ENCODE data around the gene INPP5A.

The INPP5A gene

GRCh38 chr10:132589015-132589414 is 51.4 kb downstream of the INPP5A start:
- H3K18ac ChIP-seq (ENCODE audit: low read length), result peak overlapping the region; percentile 84
- H3K14ac ChIP-seq (ENCODE audit: low read length), result no peak overlapping the region
- peak overlapping the region; percentile 48 for H2AK5ac ChIP-seq (ENCODE audit: low read depth, low read length)
- no peak overlapping the region for H3K27ac ChIP-seq (replicated peaks; ENCODE audit: low read length)
- H3K9me3 ChIP-seq (replicated peaks in 1 of 2; ENCODE audit: control insufficient read depth in 2 of 2, insufficient read depth in 1 of 2, low read depth in 1 of 2, low read length in 2 of 2), result peaks cover 3 to 5% of the 10 kb centered on the region in 2 donors
- H3K4me3 ChIP-seq (ENCODE audit: low read length in 2 of 2), result no peak overlapping the region
- peak overlapping the region; percentile 6 for H2BK15ac ChIP-seq (ENCODE audit: low read length)
- no peak overlapping the region for H3K9ac ChIP-seq (ENCODE audit: low read depth, low read length, poor library complexity)
- H2BK120ac ChIP-seq (ENCODE audit: low read depth, low read length), result no peak overlapping the region
- no CpG with 5 or more reads among the region's 14 CpGs for WGBS, 2 donors (ENCODE audit: extremely low coverage in 2 of 2, insufficient read length in 2 of 2, insufficient replicate concordance in 1 of 2)
- H3K23ac ChIP-seq (ENCODE audit: low read depth, low read length, poor library complexity), result peak overlapping the region; percentile 38
- no peak overlapping the region for H2AFZ ChIP-seq (ENCODE audit: low read length)
- H4K91ac ChIP-seq (ENCODE audit: low read depth, low read length, poor library complexity), result no peak overlapping the region
- no peaks in the 10 kb centered on the region for H3K27me3 ChIP-seq (ENCODE audit: control insufficient read depth in 3 of 3, insufficient read depth in 3 of 3, low read depth in 1 of 3, low read length in 3 of 3)
- no peak for DNase-seq (ENCODE audit: low spot score)
- no peak overlapping the region for H4K8ac ChIP-seq (ENCODE audit: low read depth, low read length)
- peak overlapping the region; percentile 46 for H2BK5ac ChIP-seq (ENCODE audit: low read length)
- no peak overlapping the region for H3K4me2 ChIP-seq (ENCODE audit: insufficient read depth, low read length, poor library complexity, severe bottlenecking)
- H3K4ac ChIP-seq (ENCODE audit: low read length), result no peak overlapping the region
- H3K79me1 ChIP-seq (ENCODE audit: low read depth, low read length), result peaks cover 11% of the 10 kb centered on the region
- H3K4me1 ChIP-seq (ENCODE audit: control insufficient read depth in 2 of 2, insufficient read depth in 1 of 2, low read depth in 1 of 2, low read length in 2 of 2), result peaks cover 6 to 8% of the 10 kb centered on the region in 2 donors
- H3K36me3 ChIP-seq (replicated peaks in 1 of 2; ENCODE audit: control insufficient read depth in 2 of 2, insufficient read depth in 2 of 2, low read length in 2 of 2), result no peaks in the 10 kb centered on the region
- no peak overlapping the region for H2BK12ac ChIP-seq (ENCODE audit: low read length)

GRCh38 chr10:132589681-132590080 is 52.1 kb downstream of the INPP5A start:
- Histone ChIP-seq H3K79me1 (ENCODE audit: low read depth, low read length) (peaks cover 14% of the 10 kb centered on the region), H4K91ac (ENCODE audit: low read depth, low read length, poor library complexity) (no peak overlapping the region), H3K27ac (replicated peaks; ENCODE audit: low read length) (no peak overlapping the region), H2BK15ac (ENCODE audit: low read length) (peak overlapping the region; percentile 6), H3K4ac (ENCODE audit: low read length) (no peak overlapping the region), H4K8ac (ENCODE audit: low read depth, low read length) (no peak overlapping the region), H3K4me2 (ENCODE audit: insufficient read depth, low read length, poor library complexity, severe bottlenecking) (no peak overlapping the region), H2BK5ac (ENCODE audit: low read length) (peak overlapping the region; percentile 46), H3K27me3 (ENCODE audit: control insufficient read depth in 3 of 3, insufficient read depth in 3 of 3, low read depth in 1 of 3, low read length in 3 of 3) (no peaks in the 10 kb centered on the region), H2BK12ac (ENCODE audit: low read length) (peak overlapping the region; percentile 93), H3K4me1 (ENCODE audit: control insufficient read depth in 2 of 2, insufficient read depth in 1 of 2, low read depth in 1 of 2, low read length in 2 of 2) (peaks cover 6 to 11% of the 10 kb centered on the region in 2 donors), H3K9me3 (replicated peaks in 1 of 2; ENCODE audit: control insufficient read depth in 2 of 2, insufficient read depth in 1 of 2, low read depth in 1 of 2, low read length in 2 of 2) (peaks cover 5% of the 10 kb centered on the region in 2 donors), H3K23ac (ENCODE audit: low read depth, low read length, poor library complexity) (peak overlapping the region; percentile 44), H3K18ac (ENCODE audit: low read length) (peak overlapping the region; percentile 84), H2AK5ac (ENCODE audit: low read depth, low read length) (peak overlapping the region; percentile 48), H3K36me3 (replicated peaks in 1 of 2; ENCODE audit: control insufficient read depth in 2 of 2, insufficient read depth in 2 of 2, low read length in 2 of 2) (no peaks in the 10 kb centered on the region), H2BK120ac (ENCODE audit: low read depth, low read length) (no peak overlapping the region), H2AFZ (ENCODE audit: low read length) (no peak overlapping the region), H3K4me3 (ENCODE audit: low read length in 2 of 2) (no peak overlapping the region), H3K9ac (ENCODE audit: low read depth, low read length, poor library complexity) (no peak overlapping the region), H3K14ac (ENCODE audit: low read length) (peak overlapping the region; percentile 73)
- no CpG with 5 or more reads among the region's 16 CpGs for whole genome bisulfite sequencing, 2 donors (ENCODE audit: extremely low coverage in 2 of 2, insufficient read length in 2 of 2, insufficient replicate concordance in 1 of 2)
- DNase-seq (ENCODE audit: low spot score), result no peak

GRCh38 chr10:132590094-132590751 is 52.6 kb downstream of the INPP5A start:
- Histone ChIP-seq H3K4me1 (ENCODE audit: control insufficient read depth in 2 of 2, insufficient read depth in 1 of 2, low read depth in 1 of 2, low read length in 2 of 2) (peaks cover 6 to 11% of the 10 kb centered on the region in 2 donors), H4K91ac (ENCODE audit: low read depth, low read length, poor library complexity) (no peak overlapping the region), H3K23ac (ENCODE audit: low read depth, low read length, poor library complexity) (peak overlapping the region; percentile 21), H3K27ac (replicated peaks; ENCODE audit: low read length) (no peak overlapping the region), H3K9ac (ENCODE audit: low read depth, low read length, poor library complexity) (peak overlapping the region; percentile 18), H2BK12ac (ENCODE audit: low read length) (peak overlapping the region; percentile 91), H4K8ac (ENCODE audit: low read depth, low read length) (peak overlapping the region; percentile 32), H3K18ac (ENCODE audit: low read length) (peak overlapping the region; percentile 38), H3K4me3 (ENCODE audit: low read length in 2 of 2) (no peak overlapping the region), H2AK5ac (ENCODE audit: low read depth, low read length) (peak overlapping the region; percentile 36), H2BK120ac (ENCODE audit: low read depth, low read length) (peak overlapping the region; percentile 10), H3K4me2 (ENCODE audit: insufficient read depth, low read length, poor library complexity, severe bottlenecking) (no peak overlapping the region), H2BK5ac (ENCODE audit: low read length) (peak overlapping the region; percentile 46), H3K27me3 (ENCODE audit: control insufficient read depth in 3 of 3, insufficient read depth in 3 of 3, low read depth in 1 of 3, low read length in 3 of 3) (no peaks in the 10 kb centered on the region), H3K4ac (ENCODE audit: low read length) (no peak overlapping the region), H2BK15ac (ENCODE audit: low read length) (peak overlapping the region; percentile 6), H3K79me1 (ENCODE audit: low read depth, low read length) (peaks cover 14% of the 10 kb centered on the region), H3K36me3 (replicated peaks in 1 of 2; ENCODE audit: control insufficient read depth in 2 of 2, insufficient read depth in 2 of 2, low read length in 2 of 2) (no peaks in the 10 kb centered on the region), H2AFZ (ENCODE audit: low read length) (no peak overlapping the region), H3K9me3 (replicated peaks in 1 of 2; ENCODE audit: control insufficient read depth in 2 of 2, insufficient read depth in 1 of 2, low read depth in 1 of 2, low read length in 2 of 2) (peaks cover 5% of the 10 kb centered on the region in 2 donors), H3K14ac (ENCODE audit: low read length) (peak overlapping the region; percentile 73)
- no peak for DNase-seq (ENCODE audit: low spot score)
- no CpG with 5 or more reads among the region's 33 CpGs for WGBS, 2 donors (ENCODE audit: extremely low coverage in 2 of 2, insufficient read length in 2 of 2, insufficient replicate concordance in 1 of 2)

- peak overlapping the region; percentile 91 for H2BK12ac ChIP-seq (ENCODE audit: low read length)
- no peaks in the 10 kb centered on the region for H3K27me3 ChIP-seq (ENCODE audit: control insufficient read depth in 3 of 3, insufficient read depth in 3 of 3, low read depth in 1 of 3, low read length in 3 of 3)
- H3K14ac ChIP-seq (ENCODE audit: low read length), result peak overlapping the region; percentile 25
- H4K8ac ChIP-seq (ENCODE audit: low read depth, low read length), result no peak overlapping the region
- peak overlapping the region; percentile 6 for H2BK15ac ChIP-seq (ENCODE audit: low read length)
- H3K18ac ChIP-seq (ENCODE audit: low read length), result no peak overlapping the region
- no peak overlapping the region for H4K91ac ChIP-seq (ENCODE audit: low read depth, low read length, poor library complexity)
- peaks cover 12% of the 10 kb centered on the region for H3K79me1 ChIP-seq (ENCODE audit: low read depth, low read length)
- H3K4me1 ChIP-seq (ENCODE audit: control insufficient read depth in 2 of 2, insufficient read depth in 1 of 2, low read depth in 1 of 2, low read length in 2 of 2), result peaks cover 6 to 11% of the 10 kb centered on the region in 2 donors
- H2BK5ac ChIP-seq (ENCODE audit: low read length), result peak overlapping the region; percentile 19
- peaks cover 2 to 4% of the 10 kb centered on the region in 2 donors for H3K9me3 ChIP-seq (replicated peaks in 1 of 2; ENCODE audit: control insufficient read depth in 2 of 2, insufficient read depth in 1 of 2, low read depth in 1 of 2, low read length in 2 of 2)
- no peak overlapping the region for H3K23ac ChIP-seq (ENCODE audit: low read depth, low read length, poor library complexity)
- DNase-seq (ENCODE audit: low spot score), result no peak
- no peak overlapping the region for H3K4ac ChIP-seq (ENCODE audit: low read length)
- H3K27ac ChIP-seq (replicated peaks; ENCODE audit: low read length), result no peak overlapping the region
- H3K4me2 ChIP-seq (ENCODE audit: insufficient read depth, low read length, poor library complexity, severe bottlenecking), result no peak overlapping the region
- H2AK5ac ChIP-seq (ENCODE audit: low read depth, low read length), result no peak overlapping the region
- no peaks in the 10 kb centered on the region for H3K36me3 ChIP-seq (replicated peaks in 1 of 2; ENCODE audit: control insufficient read depth in 2 of 2, insufficient read depth in 2 of 2, low read length in 2 of 2)
- H3K4me3 ChIP-seq (ENCODE audit: low read length in 2 of 2), result no peak overlapping the region
- peak overlapping the region; percentile 10 for H2BK120ac ChIP-seq (ENCODE audit: low read depth, low read length)
- no peak overlapping the region for H2AFZ ChIP-seq (ENCODE audit: low read length)
- no CpG with 5 or more reads among the region's 10 CpGs for WGBS, 2 donors (ENCODE audit: extremely low coverage in 2 of 2, insufficient read length in 2 of 2, insufficient replicate concordance in 1 of 2)
- H3K9ac ChIP-seq (ENCODE audit: low read depth, low read length, poor library complexity), result no peak overlapping the region
Measured at GRCh38 chr10:132590752-132591121, 53.1 kb downstream of the INPP5A start.

Measured in neuronal stem cell (in vitro differentiated cells).